WTC11 (cell line): ENCODE data around the gene PTPRK.

Experiments
- ATF1 ChIP-seq: sonication (generic); formaldehyde crosslinking; IDR thresholded peaks from 2 replicates; pipeline ENCODE4 v1.8.1; 2023; ENCODE audit warnings: mild to moderate bottlenecking, moderate library complexity, missing genetic modification reagents
- CREM ChIP-seq: sonication (generic); formaldehyde crosslinking; IDR thresholded peaks from 2 replicates; pipeline ENCODE4 v1.8.1; 2022; ENCODE audit warnings: mild to moderate bottlenecking, missing genetic modification reagents, moderate library complexity
- FOXK1 ChIP-seq: sonication (generic); formaldehyde crosslinking; IDR thresholded peaks from 2 replicates; pipeline ENCODE4 v1.8.0; 2022; ENCODE audit warnings: mild to moderate bottlenecking, moderate library complexity, missing genetic modification reagents
- NFATC4 ChIP-seq: fragments of 250-450 bp; sonication (Bioruptor Pico); IDR thresholded peaks from 2 replicates; pipeline ENCODE4 v1.9.0; 2021; ENCODE audit warnings: mild to moderate bottlenecking
- SMAD4 ChIP-seq: sonication (generic); formaldehyde crosslinking; IDR thresholded peaks from 2 replicates; pipeline ENCODE4 v1.8.0; 2022; ENCODE audit warnings: mild to moderate bottlenecking, missing genetic modification reagents
- SP1 ChIP-seq: sonication (generic); formaldehyde crosslinking; conservative IDR thresholded peaks from 2 replicates; pipeline ENCODE4 v1.8.1; 2022; ENCODE audit warnings: missing genetic modification reagents
- TEAD4 ChIP-seq: sonication (generic); formaldehyde crosslinking; IDR thresholded peaks from 2 replicates; pipeline ENCODE4 v1.8.0; 2022; ENCODE audit warnings: mild to moderate bottlenecking, missing genetic modification reagents
- ZNF219 ChIP-seq: sonication (generic); formaldehyde crosslinking; IDR thresholded peaks from 2 replicates; pipeline ENCODE4 v1.8.0; 2023; ENCODE audit warnings: missing genetic modification reagents, mild to moderate bottlenecking, borderline replicate concordance
- TF ChIP-seq, protein P1 (sequence below): fragments of 200-600 bp; IDR thresholded peaks from 2 replicates; pipeline ENCODE4 v1.8.0; 2022; ENCODE audit warnings: antibody characterized with exemption
- TF ChIP-seq, protein P2 (sequence below): sonication (generic); formaldehyde crosslinking; IDR thresholded peaks from 2 replicates; pipeline ENCODE4 v1.8.1; 2023; ENCODE audit warnings: mild to moderate bottlenecking, missing genetic modification reagents, moderate library complexity
- TF ChIP-seq, protein P3 (sequence below): fragments of 250-450 bp; sonication (Bioruptor Pico); IDR thresholded peaks from 2 replicates; pipeline ENCODE4 v2.1.2; 2022; ENCODE audit warnings: mild to moderate bottlenecking, moderate library complexity

DNA sequence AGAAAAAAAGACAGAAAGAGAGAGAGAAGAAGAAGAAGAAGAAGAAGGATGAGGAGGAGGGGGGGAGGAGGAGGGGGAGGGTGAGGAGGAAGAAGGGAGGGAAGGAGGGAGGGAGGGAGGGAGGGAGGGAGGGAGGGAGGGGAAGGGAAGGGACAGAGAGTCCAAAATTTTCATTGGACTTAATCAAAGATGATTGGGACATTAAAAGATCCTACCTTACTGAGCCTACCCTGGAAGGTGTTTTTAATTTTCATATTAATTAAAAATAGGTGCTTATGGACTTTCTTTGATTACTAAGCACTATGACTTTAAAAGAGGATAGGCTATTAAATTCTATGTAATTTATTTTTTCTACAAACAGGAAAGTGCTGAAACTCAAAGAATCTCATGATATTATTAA lies 319.6 kb downstream of the PTPRK start:
- TF ChIP-seq, protein P1, sequence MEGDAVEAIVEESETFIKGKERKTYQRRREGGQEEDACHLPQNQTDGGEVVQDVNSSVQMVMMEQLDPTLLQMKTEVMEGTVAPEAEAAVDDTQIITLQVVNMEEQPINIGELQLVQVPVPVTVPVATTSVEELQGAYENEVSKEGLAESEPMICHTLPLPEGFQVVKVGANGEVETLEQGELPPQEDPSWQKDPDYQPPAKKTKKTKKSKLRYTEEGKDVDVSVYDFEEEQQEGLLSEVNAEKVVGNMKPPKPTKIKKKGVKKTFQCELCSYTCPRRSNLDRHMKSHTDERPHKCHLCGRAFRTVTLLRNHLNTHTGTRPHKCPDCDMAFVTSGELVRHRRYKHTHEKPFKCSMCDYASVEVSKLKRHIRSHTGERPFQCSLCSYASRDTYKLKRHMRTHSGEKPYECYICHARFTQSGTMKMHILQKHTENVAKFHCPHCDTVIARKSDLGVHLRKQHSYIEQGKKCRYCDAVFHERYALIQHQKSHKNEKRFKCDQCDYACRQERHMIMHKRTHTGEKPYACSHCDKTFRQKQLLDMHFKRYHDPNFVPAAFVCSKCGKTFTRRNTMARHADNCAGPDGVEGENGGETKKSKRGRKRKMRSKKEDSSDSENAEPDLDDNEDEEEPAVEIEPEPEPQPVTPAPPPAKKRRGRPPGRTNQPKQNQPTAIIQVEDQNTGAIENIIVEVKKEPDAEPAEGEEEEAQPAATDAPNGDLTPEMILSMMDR, result no peak
- TF ChIP-seq CREM (CRISPR knock-in tag), result no peak
- TF ChIP-seq, protein P2, sequence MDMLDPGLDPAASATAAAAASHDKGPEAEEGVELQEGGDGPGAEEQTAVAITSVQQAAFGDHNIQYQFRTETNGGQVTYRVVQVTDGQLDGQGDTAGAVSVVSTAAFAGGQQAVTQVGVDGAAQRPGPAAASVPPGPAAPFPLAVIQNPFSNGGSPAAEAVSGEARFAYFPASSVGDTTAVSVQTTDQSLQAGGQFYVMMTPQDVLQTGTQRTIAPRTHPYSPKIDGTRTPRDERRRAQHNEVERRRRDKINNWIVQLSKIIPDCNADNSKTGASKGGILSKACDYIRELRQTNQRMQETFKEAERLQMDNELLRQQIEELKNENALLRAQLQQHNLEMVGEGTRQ, result no peak
- TF ChIP-seq ATF1, result no peak
- no peak for TF ChIP-seq SP1 (CRISPR knock-in tag)
- TF ChIP-seq NFATC4 (CRISPR knock-in tag), result no peak
- TF ChIP-seq TEAD4 (CRISPR knock-in tag), result no peak
- no peak for TF ChIP-seq ZNF219 (CRISPR knock-in tag)
- no peak for TF ChIP-seq SMAD4 (CRISPR knock-in tag)
- TF ChIP-seq FOXK1 (CRISPR knock-in tag), result no peak
- TF ChIP-seq, protein P3, sequence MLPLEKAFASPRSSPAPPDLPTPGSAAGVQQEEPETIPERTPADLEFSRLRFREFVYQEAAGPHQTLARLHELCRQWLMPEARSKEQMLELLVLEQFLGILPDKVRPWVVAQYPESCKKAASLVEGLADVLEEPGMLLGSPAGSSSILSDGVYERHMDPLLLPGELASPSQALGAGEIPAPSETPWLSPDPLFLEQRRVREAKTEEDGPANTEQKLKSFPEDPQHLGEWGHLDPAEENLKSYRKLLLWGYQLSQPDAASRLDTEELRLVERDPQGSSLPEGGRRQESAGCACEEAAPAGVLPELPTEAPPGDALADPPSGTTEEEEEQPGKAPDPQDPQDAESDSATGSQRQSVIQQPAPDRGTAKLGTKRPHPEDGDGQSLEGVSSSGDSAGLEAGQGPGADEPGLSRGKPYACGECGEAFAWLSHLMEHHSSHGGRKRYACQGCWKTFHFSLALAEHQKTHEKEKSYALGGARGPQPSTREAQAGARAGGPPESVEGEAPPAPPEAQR, result no peak
